D721Med (cell line): ENCODE results near the gene TMEM187.

Experiments used
- DNase-seq: peaks from one replicate; pipeline ENCODE4 v3.0.0; 2011; ENCODE audit warnings: low spot score; ENCODE audit not compliant: insufficient read length
- FAIRE-seq: peaks from 2 replicates; lab custom pipeline; 2011; peaks lifted over from hg19 to GRCh38; lab: Jason Lieb, UNC
- TF ChIP-seq, protein P1 (sequence below): IDR thresholded peaks from 2 replicates; pipeline ENCODE4 v1.5.1; 2012; ENCODE audit warnings: mild to moderate bottlenecking, control low read depth; ENCODE audit not compliant: insufficient read depth; ENCODE audit errors: missing control alignments

TMEM187 gene

GRCh38 chrX:154030266-154030665, 57.7 kb downstream of the TMEM187 start:
- DNase-seq (no peak), FAIRE-seq (no peak)
- TF ChIP-seq, protein P1, sequence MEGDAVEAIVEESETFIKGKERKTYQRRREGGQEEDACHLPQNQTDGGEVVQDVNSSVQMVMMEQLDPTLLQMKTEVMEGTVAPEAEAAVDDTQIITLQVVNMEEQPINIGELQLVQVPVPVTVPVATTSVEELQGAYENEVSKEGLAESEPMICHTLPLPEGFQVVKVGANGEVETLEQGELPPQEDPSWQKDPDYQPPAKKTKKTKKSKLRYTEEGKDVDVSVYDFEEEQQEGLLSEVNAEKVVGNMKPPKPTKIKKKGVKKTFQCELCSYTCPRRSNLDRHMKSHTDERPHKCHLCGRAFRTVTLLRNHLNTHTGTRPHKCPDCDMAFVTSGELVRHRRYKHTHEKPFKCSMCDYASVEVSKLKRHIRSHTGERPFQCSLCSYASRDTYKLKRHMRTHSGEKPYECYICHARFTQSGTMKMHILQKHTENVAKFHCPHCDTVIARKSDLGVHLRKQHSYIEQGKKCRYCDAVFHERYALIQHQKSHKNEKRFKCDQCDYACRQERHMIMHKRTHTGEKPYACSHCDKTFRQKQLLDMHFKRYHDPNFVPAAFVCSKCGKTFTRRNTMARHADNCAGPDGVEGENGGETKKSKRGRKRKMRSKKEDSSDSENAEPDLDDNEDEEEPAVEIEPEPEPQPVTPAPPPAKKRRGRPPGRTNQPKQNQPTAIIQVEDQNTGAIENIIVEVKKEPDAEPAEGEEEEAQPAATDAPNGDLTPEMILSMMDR: no peak

GRCh38 chrX:154030715-154031305, 58.3 kb downstream of the TMEM187 start:
- TF ChIP-seq, protein P1: no peak
- no peak for FAIRE-seq
- DNase-seq: no peak

DNA sequence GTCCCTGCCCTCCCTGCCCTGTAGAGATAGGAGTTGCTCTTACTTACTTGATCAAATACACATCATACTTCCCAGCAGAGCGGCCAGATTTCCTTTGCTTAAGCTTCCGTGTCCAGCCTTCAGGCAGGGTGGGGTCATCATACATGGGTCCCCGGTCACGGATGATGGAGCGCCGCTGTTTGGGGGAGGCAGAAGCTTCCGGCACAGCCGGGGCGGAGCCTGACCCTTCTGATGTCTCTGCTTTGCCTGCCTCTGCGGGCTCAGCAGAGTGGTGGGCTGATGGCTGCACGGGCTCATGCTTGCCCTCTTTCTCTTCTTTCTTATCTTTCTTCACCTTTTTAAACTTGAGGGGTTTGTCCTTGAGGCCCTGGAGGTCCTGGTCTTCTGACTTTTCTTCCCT, 59.6 kb downstream of the TMEM187 start:
- TF ChIP-seq, protein P1: no peak
- DNase-seq (no peak), FAIRE-seq (no peak)

GRCh38 chrX:154032653-154033052, 60.1 kb downstream of the TMEM187 start:
- DNase-seq (no peak), FAIRE-seq (no peak)
- TF ChIP-seq, protein P1: no peak
